OCI-LY7 (cell line): Measurements from ENCODE around the gene LCP2. TPM values are rescaled to one million over a fixed set of nuclear protein-coding genes. Genes with fewer than 3 reads are reported as not detected.

Experiments used
- BruUV-seq: library from RNA; stranded (reverse); fragments of 400-500 nt; replicated peaks from 2 replicates; lab custom pipeline; 2021; lab: Mats Ljungman, UMichigan
- CTCF ChIA-PET: fragments of 300-600 bp; sonication (Branson Sonifier 250); formaldehyde crosslinking; loops from one replicate; lab custom pipeline; 2022; ENCODE audit warnings: antibody characterized with exemption; ENCODE audit not compliant: unreplicated experiment; lab: Charles Lee
- POLR2A ChIA-PET: fragments of 300-600 bp; sonication (Branson Sonifier 250); formaldehyde crosslinking; loops from one replicate; lab custom pipeline; 2022; ENCODE audit warnings: antibody characterized with exemption; lab: Charles Lee
- DNase-seq: peaks from one replicate; pipeline ENCODE4 v3.0.0-alpha.2; 2015; ENCODE audit warnings: low spot score
- H2AFZ ChIP-seq: fragments of 200-600 bp; sonication (generic), shearing (Covaris generic); 2 replicates; pipeline ENCODE4 v1.6.1; 2014; ENCODE audit warnings: mild to moderate bottlenecking, antibody characterized with exemption, low read length, moderate library complexity
- H3K27ac ChIP-seq: fragments of 200-600 bp; sonication (generic); 2 replicates; pipeline ENCODE4 v1.5.1; 2014; ENCODE audit warnings: mixed run types, low read depth, mild to moderate bottlenecking, moderate library complexity, low read length, inconsistent platforms; ENCODE audit not compliant: poor library complexity, severe bottlenecking
- H3K36me3 ChIP-seq: fragments of 200-600 bp; sonication (generic); 2 replicates; pipeline ENCODE4 v1.6.1; 2014; ENCODE audit warnings: mild to moderate bottlenecking, antibody characterized with exemption, low read length, moderate library complexity, mixed read lengths; ENCODE audit not compliant: insufficient read depth
- H3K4me1 ChIP-seq: fragments of 200-600 bp; sonication (generic); 2 replicates; pipeline ENCODE4 v1.5.1; 2014; ENCODE audit warnings: mild to moderate bottlenecking, low read length; ENCODE audit not compliant: insufficient read depth, poor library complexity, severe bottlenecking
- H3K4me2 ChIP-seq: fragments of 200-600 bp; sonication (generic); 2 replicates; pipeline ENCODE4 v1.6.1; 2014; ENCODE audit warnings: mild to moderate bottlenecking, low read length
- H3K4me3 ChIP-seq: fragments of 200-600 bp; sonication (generic); 2 replicates; pipeline ENCODE4 v1.5.1; 2014; ENCODE audit warnings: mild to moderate bottlenecking, low read depth, low read length; ENCODE audit not compliant: poor library complexity, severe bottlenecking
- H3K79me2 ChIP-seq: fragments of 200-600 bp; sonication (generic); 2 replicates; pipeline ENCODE4 v1.6.1; 2016; ENCODE audit warnings: low read depth, mild to moderate bottlenecking, low read length, moderate library complexity, mixed read lengths; ENCODE audit not compliant: insufficient read depth
- H3K9me2 ChIP-seq: fragments of 200-600 bp; sonication (generic); 2 replicates; pipeline ENCODE4 v1.6.1; 2016; ENCODE audit warnings: mild to moderate bottlenecking, low read length, mixed read lengths; ENCODE audit not compliant: insufficient read depth
- H3K9me3 ChIP-seq: fragments of 200-600 bp; sonication (generic); 2 replicates; pipeline ENCODE4 v1.6.1; 2014; ENCODE audit warnings: mild to moderate bottlenecking, mixed run types, low read length, mixed read lengths
- H4K20me1 ChIP-seq: fragments of 200-600 bp; sonication (generic); 2 replicates; pipeline ENCODE4 v1.6.1; 2014; ENCODE audit warnings: mild to moderate bottlenecking, antibody characterized with exemption, low read length, moderate library complexity, mixed read lengths; ENCODE audit not compliant: insufficient read depth
- EZH2phosphoT487 ChIP-seq: fragments of 200-600 bp; sonication (generic); IDR thresholded peaks from 2 replicates; pipeline ENCODE4 v1.6.1; 2018; ENCODE audit warnings: low read depth, borderline replicate concordance, mild to moderate bottlenecking, mixed run types, antibody characterized with exemption, low read length, moderate library complexity, mixed read lengths
- intact Hi-C: fragments of 100-400 bp; cut with micrococcal nuclease; formaldehyde crosslinking; loops from one replicate; pipeline ENCODE4 v1.10.0; 2022; ENCODE audit not compliant: unreplicated experiment
- total RNA-seq, 2 experiments: library from RNA; depleted of rRNA in 1 of 2; stranded (reverse); fragments of >200 nt in 1 of 2; shearing (Covaris generic) in 1 of 2; gene quantifications; 2 replicates each; pipeline ENCODE4 v1.2.3, GENCODE V29; 2014 to 2022
- TF ChIP-seq, protein P1 (sequence below): fragments of 200-600 bp; sonication (generic); conservative IDR thresholded peaks from 2 replicates; pipeline ENCODE4 v1.5.1; 2014; ENCODE audit warnings: mild to moderate bottlenecking, antibody characterized with exemption, low read length, moderate library complexity, mixed read lengths

Gene LCP2
- total RNA-seq, 2 experiments from 2014 or later: 2.6 TPM; not detected in 1

DNA sequence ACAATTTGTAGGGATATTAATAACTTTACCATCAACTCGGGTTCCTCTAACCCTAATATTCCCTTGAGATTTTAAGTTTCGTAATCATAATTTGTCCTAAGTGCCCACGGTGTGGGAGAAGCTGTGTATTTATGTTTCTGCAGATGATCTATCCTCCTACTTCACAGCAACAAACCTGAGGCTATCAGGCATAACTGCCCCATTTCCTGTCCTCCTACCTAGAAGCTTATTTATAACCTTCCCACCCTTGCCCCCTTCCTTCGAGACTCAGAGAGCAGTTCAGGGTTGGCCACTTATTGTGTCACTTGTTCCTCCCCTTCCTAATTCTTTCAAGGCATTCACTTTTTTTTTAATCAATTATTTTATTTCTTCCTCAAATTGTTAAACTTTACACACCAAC, 29.6 kb upstream of the LCP2 start:
- Histone ChIP-seq H3K4me2 (peak overlapping the region; percentile 43), H3K27ac (no peak overlapping the region), H2AFZ (peak overlapping the region; percentile 47; the same call in 1 of the 2 replicates), H3K36me3 (no peaks in the 10 kb centered on the region), H3K4me1 (peaks cover 33% of the 10 kb centered on the region), H3K79me2 (no peaks in the 10 kb centered on the region), H4K20me1 (no peaks in the 10 kb centered on the region), H3K9me3 (no peaks in the 10 kb centered on the region), H3K4me3 (peak overlapping the region; percentile 7), H3K9me2 (no peaks in the 10 kb centered on the region)
- intact Hi-C loops: no loop called here
- POLR2A ChIA-PET: interaction anchor here (0.7 to 1.3 kb wide), 3 partner anchors 24 to 35 kb away, joined by 3 read pairs; no protein-coding TSS in a partner anchor
- DNase-seq: peak; percentile 41
- CTCF ChIA-PET: no interaction called here
- TF ChIP-seq EZH2phosphoT487: no peak
- TF ChIP-seq, protein P1, sequence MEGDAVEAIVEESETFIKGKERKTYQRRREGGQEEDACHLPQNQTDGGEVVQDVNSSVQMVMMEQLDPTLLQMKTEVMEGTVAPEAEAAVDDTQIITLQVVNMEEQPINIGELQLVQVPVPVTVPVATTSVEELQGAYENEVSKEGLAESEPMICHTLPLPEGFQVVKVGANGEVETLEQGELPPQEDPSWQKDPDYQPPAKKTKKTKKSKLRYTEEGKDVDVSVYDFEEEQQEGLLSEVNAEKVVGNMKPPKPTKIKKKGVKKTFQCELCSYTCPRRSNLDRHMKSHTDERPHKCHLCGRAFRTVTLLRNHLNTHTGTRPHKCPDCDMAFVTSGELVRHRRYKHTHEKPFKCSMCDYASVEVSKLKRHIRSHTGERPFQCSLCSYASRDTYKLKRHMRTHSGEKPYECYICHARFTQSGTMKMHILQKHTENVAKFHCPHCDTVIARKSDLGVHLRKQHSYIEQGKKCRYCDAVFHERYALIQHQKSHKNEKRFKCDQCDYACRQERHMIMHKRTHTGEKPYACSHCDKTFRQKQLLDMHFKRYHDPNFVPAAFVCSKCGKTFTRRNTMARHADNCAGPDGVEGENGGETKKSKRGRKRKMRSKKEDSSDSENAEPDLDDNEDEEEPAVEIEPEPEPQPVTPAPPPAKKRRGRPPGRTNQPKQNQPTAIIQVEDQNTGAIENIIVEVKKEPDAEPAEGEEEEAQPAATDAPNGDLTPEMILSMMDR: no peak
- BruUV-seq: no TSS peak

DNA sequence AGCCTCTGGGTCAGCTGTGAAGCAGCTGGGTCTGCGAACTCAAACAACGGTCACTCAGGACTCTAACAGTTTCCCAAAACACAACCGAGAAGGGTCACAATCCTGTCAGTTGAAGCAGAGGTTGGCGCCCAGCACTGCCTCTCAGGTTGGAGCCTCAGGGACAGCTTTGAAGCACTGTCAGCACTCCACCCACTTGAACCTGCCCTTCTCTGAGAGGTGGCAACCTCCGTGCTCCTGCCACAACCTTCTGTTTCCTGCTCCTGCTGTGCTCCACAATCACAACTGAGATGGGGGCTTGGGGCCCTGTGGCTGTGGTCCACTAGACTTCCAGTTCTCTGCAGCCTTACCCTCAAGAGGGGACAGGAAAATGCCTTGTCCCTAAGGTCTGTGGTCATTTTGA, 21.7 kb upstream of the LCP2 start:
- intact Hi-C loops: no loop called here
- DNase-seq: no peak
- Histone ChIP-seq H3K36me3 (no peaks in the 10 kb centered on the region), H3K27ac (no peak overlapping the region), H3K79me2 (no peaks in the 10 kb centered on the region), H3K4me1 (no peaks in the 10 kb centered on the region), H3K9me3 (no peaks in the 10 kb centered on the region), H4K20me1 (no peaks in the 10 kb centered on the region), H3K9me2 (no peaks in the 10 kb centered on the region), H2AFZ (no peak overlapping the region), H3K4me2 (no peak overlapping the region), H3K4me3 (no peak overlapping the region)
- TF ChIP-seq, protein P1: no peak
- no peak for TF ChIP-seq EZH2phosphoT487
- POLR2A ChIA-PET: interaction anchor here (1.2 to 1.4 kb wide), 2 partner anchors 16 to 37 kb away, joined by 3 to 4 read pairs; no protein-coding TSS in a partner anchor
- BruUV-seq: no TSS peak
- CTCF ChIA-PET: no interaction called here

DNA sequence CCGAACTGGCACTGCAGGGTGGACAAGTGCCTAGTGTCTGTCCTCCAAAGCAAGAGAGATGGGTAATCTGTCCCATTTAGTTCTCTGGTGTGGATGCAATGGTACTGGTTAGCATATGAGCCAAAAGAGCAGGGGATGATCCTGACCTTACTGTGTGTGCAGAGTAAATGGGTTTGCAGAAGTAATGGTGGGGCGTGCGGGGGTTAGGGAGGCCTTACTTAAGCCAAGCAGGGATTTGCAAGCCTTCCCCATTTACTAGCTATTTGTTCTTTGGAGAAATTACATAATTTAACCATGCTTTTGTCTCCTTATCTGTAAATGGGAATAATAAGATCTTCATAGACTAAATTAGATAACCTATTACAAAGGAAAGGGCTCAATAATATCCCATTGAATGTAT, 19.9 kb upstream of the LCP2 start:
- H3K36me3 ChIP-seq: no peaks in the 10 kb centered on the region
- ChIA-PET CTCF (no interaction called here), POLR2A (no interaction called here)
- intact Hi-C loops: no loop called here
- no peak for TF ChIP-seq EZH2phosphoT487
- no TSS peak for BruUV-seq
- no peaks in the 10 kb centered on the region for H3K79me2 ChIP-seq
- no peak overlapping the region for H3K4me2 ChIP-seq
- peaks cover 4% of the 10 kb centered on the region for H3K4me1 ChIP-seq
- H3K9me3 ChIP-seq: no peaks in the 10 kb centered on the region
- no peak overlapping the region for H3K4me3 ChIP-seq
- no peak overlapping the region for H3K27ac ChIP-seq
- no peaks in the 10 kb centered on the region for H4K20me1 ChIP-seq
- DNase-seq: no peak
- no peak overlapping the region for H2AFZ ChIP-seq
- H3K9me2 ChIP-seq: no peaks in the 10 kb centered on the region
